ENCODE results near the gene ACER3. TPM values are rescaled to one million over a fixed set of nuclear protein-coding genes. Genes with fewer than 3 reads are reported as not detected.

ACER3 gene
- total and polyA plus RNA-seq, 4 donors, result 1.9 to 5.9 (median 4.2) TPM

DNA sequence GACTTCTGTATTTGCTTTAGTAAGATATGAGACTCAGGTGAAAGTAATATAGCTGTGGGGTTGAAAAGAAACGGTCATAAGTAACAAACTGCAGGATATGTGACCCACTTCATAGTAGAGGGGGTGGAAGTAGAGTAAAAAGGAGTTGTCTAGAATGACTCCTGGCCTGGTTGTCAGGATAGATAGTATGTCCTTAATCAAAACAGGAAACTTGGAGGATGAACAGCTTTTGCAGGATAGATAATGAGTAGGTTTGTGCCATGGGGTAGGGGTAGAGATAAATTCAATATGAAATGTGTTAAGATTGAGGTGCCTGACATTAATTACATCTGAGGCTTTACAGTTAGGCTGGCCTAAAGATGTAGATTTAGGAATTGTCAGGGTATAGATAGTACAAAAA lies 126.5 kb downstream of the ACER3 start:
- no peaks in the 10 kb centered on the region for H3K9me3 ChIP-seq (ENCODE audit: control insufficient read depth in 4 of 4, low read length in 3 of 4)
- H3K9ac ChIP-seq (ENCODE audit: low read depth in 1 of 2, low read length in 2 of 2), result no peak overlapping the region
- no peak for TF ChIP-seq YY1 (IDR thresholded peaks at IDR 0.05)
- TF ChIP-seq NR2F2 (IDR thresholded peaks at IDR 0.05), result no peak
- TF ChIP-seq, protein P1, sequence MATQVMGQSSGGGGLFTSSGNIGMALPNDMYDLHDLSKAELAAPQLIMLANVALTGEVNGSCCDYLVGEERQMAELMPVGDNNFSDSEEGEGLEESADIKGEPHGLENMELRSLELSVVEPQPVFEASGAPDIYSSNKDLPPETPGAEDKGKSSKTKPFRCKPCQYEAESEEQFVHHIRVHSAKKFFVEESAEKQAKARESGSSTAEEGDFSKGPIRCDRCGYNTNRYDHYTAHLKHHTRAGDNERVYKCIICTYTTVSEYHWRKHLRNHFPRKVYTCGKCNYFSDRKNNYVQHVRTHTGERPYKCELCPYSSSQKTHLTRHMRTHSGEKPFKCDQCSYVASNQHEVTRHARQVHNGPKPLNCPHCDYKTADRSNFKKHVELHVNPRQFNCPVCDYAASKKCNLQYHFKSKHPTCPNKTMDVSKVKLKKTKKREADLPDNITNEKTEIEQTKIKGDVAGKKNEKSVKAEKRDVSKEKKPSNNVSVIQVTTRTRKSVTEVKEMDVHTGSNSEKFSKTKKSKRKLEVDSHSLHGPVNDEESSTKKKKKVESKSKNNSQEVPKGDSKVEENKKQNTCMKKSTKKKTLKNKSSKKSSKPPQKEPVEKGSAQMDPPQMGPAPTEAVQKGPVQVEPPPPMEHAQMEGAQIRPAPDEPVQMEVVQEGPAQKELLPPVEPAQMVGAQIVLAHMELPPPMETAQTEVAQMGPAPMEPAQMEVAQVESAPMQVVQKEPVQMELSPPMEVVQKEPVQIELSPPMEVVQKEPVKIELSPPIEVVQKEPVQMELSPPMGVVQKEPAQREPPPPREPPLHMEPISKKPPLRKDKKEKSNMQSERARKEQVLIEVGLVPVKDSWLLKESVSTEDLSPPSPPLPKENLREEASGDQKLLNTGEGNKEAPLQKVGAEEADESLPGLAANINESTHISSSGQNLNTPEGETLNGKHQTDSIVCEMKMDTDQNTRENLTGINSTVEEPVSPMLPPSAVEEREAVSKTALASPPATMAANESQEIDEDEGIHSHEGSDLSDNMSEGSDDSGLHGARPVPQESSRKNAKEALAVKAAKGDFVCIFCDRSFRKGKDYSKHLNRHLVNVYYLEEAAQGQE (IDR thresholded peaks at IDR 0.05), result no peak
- no peak for TF ChIP-seq FOXA2 (IDR thresholded peaks at IDR 0.05)
- TF ChIP-seq, protein P2, sequence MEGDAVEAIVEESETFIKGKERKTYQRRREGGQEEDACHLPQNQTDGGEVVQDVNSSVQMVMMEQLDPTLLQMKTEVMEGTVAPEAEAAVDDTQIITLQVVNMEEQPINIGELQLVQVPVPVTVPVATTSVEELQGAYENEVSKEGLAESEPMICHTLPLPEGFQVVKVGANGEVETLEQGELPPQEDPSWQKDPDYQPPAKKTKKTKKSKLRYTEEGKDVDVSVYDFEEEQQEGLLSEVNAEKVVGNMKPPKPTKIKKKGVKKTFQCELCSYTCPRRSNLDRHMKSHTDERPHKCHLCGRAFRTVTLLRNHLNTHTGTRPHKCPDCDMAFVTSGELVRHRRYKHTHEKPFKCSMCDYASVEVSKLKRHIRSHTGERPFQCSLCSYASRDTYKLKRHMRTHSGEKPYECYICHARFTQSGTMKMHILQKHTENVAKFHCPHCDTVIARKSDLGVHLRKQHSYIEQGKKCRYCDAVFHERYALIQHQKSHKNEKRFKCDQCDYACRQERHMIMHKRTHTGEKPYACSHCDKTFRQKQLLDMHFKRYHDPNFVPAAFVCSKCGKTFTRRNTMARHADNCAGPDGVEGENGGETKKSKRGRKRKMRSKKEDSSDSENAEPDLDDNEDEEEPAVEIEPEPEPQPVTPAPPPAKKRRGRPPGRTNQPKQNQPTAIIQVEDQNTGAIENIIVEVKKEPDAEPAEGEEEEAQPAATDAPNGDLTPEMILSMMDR (IDR thresholded peaks at IDR 0.05; ENCODE audit: low read depth, low read length, missing input control), result no peak
- TF ChIP-seq HNF4A (conservative IDR thresholded peaks at IDR 0.05), result no peak
- H3K36me3 ChIP-seq (ENCODE audit: control insufficient read depth in 4 of 4, insufficient read depth in 3 of 4, low read depth in 1 of 4, low read length in 3 of 4), result no peaks in the 10 kb centered on the region
- no peaks in the 10 kb centered on the region for H3K4me1 ChIP-seq (ENCODE audit: control insufficient read depth in 4 of 4, insufficient read depth in 4 of 4, low read length in 3 of 4)
- no peaks in the 10 kb centered on the region for H3K27me3 ChIP-seq (ENCODE audit: control insufficient read depth in 4 of 4, insufficient read depth in 4 of 4, low read length in 3 of 4)
- DNase-seq (ENCODE audit: low spot score), result no peak
- no peak overlapping the region for H3K27ac ChIP-seq (ENCODE audit: low read depth in 1 of 2, low read length in 2 of 2)
- 77% methylated on average over 1 of the region's 1 CpG for WGBS
- H3K4me3 ChIP-seq (ENCODE audit: low read depth in 1 of 3, low read length in 3 of 3), result no peak overlapping the region

DNA sequence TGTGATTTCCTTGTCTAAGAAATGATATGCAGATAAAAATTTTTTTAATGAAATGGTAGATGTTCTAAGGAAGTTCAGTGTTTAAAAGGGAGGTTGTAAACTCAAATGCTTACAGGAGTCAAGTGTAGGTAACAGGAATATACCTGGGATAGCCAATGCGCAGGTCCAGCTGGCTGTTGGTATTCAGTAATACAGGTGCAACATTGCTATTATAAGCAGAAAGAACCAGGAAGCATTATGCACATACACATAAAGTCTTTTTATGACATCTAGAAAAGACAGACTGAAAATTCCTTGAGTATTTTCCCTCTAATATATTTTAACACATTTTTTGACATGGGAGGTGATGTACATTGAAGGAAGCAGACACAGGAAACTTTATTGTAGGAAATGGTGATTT lies 129.9 kb downstream of the ACER3 start:
- TF ChIP-seq HNF4A (conservative IDR thresholded peaks at IDR 0.05) (no peak), TAF1 (conservative IDR thresholded peaks at IDR 0.05) (no peak), YY1 (IDR thresholded peaks at IDR 0.05) (no peak), EGR1 (IDR thresholded peaks at IDR 0.05; ENCODE audit: low read depth in 2 of 2) (no peak)
- TF ChIP-seq, protein P1 (IDR thresholded peaks at IDR 0.05), result no peak
- H3K27ac ChIP-seq (ENCODE audit: low read depth in 1 of 2, low read length in 2 of 2), result no peak overlapping the region
- H3K27me3 ChIP-seq (ENCODE audit: control insufficient read depth in 4 of 4, insufficient read depth in 4 of 4, low read length in 3 of 4), result no peaks in the 10 kb centered on the region
- H3K36me3 ChIP-seq (ENCODE audit: control insufficient read depth in 4 of 4, insufficient read depth in 3 of 4, low read depth in 1 of 4, low read length in 3 of 4), result no peaks in the 10 kb centered on the region
- WGBS, result 95% methylated on average over 1 of the region's 1 CpG
- H3K4me1 ChIP-seq (ENCODE audit: control insufficient read depth in 4 of 4, insufficient read depth in 4 of 4, low read length in 3 of 4), result no peaks in the 10 kb centered on the region
- no peaks in the 10 kb centered on the region for H3K9me3 ChIP-seq (ENCODE audit: control insufficient read depth in 4 of 4, low read length in 3 of 4)
- H3K9ac ChIP-seq (ENCODE audit: low read depth in 1 of 2, low read length in 2 of 2), result no peak overlapping the region
- H3K4me3 ChIP-seq (ENCODE audit: low read depth in 1 of 3, low read length in 3 of 3), result no peak overlapping the region
- no peak for DNase-seq (ENCODE audit: low spot score)

Measured in liver (tissue), 9 donors.